ENCODE results near the gene PSMA3. TPM values are rescaled to one million over a fixed set of nuclear protein-coding genes. Genes with fewer than 3 reads are reported as not detected.

Gene PSMA3
- total and polyA plus RNA-seq, 9 of the 15 experiments (the other 6 are each of a cell fraction or from before 2014, with no cell fraction given) = 129 to 786 (median 319) TPM

DNA sequence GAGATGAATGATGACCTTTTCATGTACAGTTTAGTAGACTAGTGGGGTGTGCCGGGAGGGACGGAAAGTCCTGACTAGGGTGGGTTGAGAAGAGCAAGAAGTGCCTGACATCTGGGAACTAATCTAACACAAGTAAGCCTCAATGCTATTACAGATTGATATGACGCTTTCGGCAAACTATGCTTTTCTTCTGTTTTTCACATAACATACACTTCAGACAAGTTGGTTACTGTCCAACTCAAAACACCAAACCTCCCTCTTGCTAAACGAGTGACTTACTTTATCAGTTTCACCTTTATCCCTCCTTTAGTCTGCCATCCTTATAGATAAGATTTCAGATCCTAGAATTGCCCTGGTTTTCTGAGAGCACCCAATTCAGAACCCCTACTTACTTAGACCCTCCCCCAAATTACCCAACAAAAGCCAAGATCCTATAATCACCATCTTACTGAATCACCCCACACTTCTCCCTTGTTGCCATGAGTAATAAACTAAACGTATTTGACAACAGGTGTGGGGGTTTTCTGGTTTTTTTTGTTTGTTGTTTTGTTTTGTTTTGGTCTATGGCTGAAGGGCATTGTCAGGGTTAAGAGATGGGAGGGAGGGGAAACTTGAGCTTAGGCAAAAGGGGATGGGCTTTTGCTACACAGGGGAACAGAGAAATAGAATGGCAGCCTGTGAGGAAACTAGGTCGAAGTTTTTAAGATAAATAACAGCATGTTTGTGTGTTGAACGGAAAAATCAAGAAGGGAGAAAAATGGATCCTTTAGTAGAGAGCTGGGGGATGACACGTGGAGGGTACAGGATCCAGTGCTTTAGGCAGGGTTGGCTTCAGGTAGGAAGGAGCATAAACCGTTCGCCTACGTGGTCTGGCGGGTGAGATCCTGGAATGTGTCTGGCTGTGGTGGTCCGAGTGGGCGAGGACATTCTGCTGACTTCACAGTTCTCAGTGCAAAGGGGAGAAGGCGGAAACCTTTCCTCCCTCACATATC, 6.1 kb upstream of the PSMA3 start:
- intact Hi-C loops (cut with micrococcal nuclease) (loop anchor here (5.0 kb wide), 1 partner anchor 131 kb away; no protein-coding TSS in a partner anchor), in situ Hi-C loops (cut with MboI) (no loop called here)
- peak overlapping the region; percentile 99 for H2AFZ ChIP-seq (ENCODE audit: low read depth, low read length)
- peaks cover 7% of the 10 kb centered on the region; the same call in 2 of the 3 replicates for H3K79me2 ChIP-seq (ENCODE audit: control insufficient read depth, insufficient read depth, low read length)
- H3K9me1 ChIP-seq (ENCODE audit: control insufficient read depth, insufficient read depth, low read length) = no peaks in the 10 kb centered on the region
- FAIRE-seq (peak; percentile 48), DNase-seq (ENCODE audit: extremely low read depth in 1 of 4, low spot score in 3 of 4) (peak; percentile 16 to 41 (median 26)), ATAC-seq (peak; percentile 60)
- no peaks in the 10 kb centered on the region for H3K27me3 ChIP-seq (ENCODE audit: control insufficient read depth in 2 of 2, insufficient read depth in 2 of 2, low read length in 2 of 2)
- H3K4me2 ChIP-seq (ENCODE audit: insufficient read depth, low read length) = peak overlapping the region; percentile 92
- POLR2A ChIA-PET = interaction anchor here (1.0 to 1.1 kb wide), 3 partner anchors 19 to 31 kb away, joined by 3 read pairs; no protein-coding TSS in a partner anchor
- peak overlapping the region; percentile 86 for H3K27ac ChIP-seq (ENCODE audit: extremely low read depth, low read depth, low read length)
- peak overlapping the region; percentile 57 for H3K4me3 ChIP-seq
- peak overlapping the region; percentile 83 to 88; a peak in 3 of 4 replicates for H3K9ac ChIP-seq (ENCODE audit: insufficient read depth in 1 of 2, low read depth in 2 of 2, low read length in 2 of 2)
- WGBS (ENCODE audit: insufficient coverage, low coverage, missing lambda C conversion rate) = 5% methylated on average over 16 of the region's 16 CpGs
- H3K4me1 ChIP-seq (replicated peaks in 1 of 2; ENCODE audit: control insufficient read depth in 2 of 2, insufficient read depth in 2 of 2, low read length in 2 of 2) = peaks cover 0 to 23% of the 10 kb centered on the region in 2 experiments; a peak in 4 of 5 replicates
- no peaks in the 10 kb centered on the region for H4K20me1 ChIP-seq (replicated peaks; ENCODE audit: control insufficient read depth, insufficient read depth, low read length)
- no TSS peak for BruUV-seq (replicated peaks)
- CTCF ChIA-PET (ENCODE audit: low intra/inter-chr PET ratio) = no interaction called here
- H3K36me3 ChIP-seq (ENCODE audit: control insufficient read depth, insufficient read depth, low read length) = peaks cover 3% of the 10 kb centered on the region; the same call in 2 of the 3 replicates
- no peaks in the 10 kb centered on the region for H3K9me3 ChIP-seq (replicated peaks; ENCODE audit: control insufficient read depth, insufficient read depth, low read depth, low read length)
- no peak for TF ChIP-seq SOX6 (IDR thresholded peaks at IDR 0.05)
- TF ChIP-seq FOXM1 (IDR thresholded peaks at IDR 0.05; ENCODE audit: low read depth) = no peak
- TF ChIP-seq FOXM1 (CRISPR knock-in tag; IDR thresholded peaks at IDR 0.05; ENCODE audit: low read depth) = no peak
- TF ChIP-seq POLR2A (conservative IDR thresholded peaks at IDR 0.05) = peak; percentile 55; the same call in 1 of the 2 replicates
- TF ChIP-seq RB1 (IDR thresholded peaks at IDR 0.05; ENCODE audit: low read depth) = no peak
- TF ChIP-seq, protein P1, sequence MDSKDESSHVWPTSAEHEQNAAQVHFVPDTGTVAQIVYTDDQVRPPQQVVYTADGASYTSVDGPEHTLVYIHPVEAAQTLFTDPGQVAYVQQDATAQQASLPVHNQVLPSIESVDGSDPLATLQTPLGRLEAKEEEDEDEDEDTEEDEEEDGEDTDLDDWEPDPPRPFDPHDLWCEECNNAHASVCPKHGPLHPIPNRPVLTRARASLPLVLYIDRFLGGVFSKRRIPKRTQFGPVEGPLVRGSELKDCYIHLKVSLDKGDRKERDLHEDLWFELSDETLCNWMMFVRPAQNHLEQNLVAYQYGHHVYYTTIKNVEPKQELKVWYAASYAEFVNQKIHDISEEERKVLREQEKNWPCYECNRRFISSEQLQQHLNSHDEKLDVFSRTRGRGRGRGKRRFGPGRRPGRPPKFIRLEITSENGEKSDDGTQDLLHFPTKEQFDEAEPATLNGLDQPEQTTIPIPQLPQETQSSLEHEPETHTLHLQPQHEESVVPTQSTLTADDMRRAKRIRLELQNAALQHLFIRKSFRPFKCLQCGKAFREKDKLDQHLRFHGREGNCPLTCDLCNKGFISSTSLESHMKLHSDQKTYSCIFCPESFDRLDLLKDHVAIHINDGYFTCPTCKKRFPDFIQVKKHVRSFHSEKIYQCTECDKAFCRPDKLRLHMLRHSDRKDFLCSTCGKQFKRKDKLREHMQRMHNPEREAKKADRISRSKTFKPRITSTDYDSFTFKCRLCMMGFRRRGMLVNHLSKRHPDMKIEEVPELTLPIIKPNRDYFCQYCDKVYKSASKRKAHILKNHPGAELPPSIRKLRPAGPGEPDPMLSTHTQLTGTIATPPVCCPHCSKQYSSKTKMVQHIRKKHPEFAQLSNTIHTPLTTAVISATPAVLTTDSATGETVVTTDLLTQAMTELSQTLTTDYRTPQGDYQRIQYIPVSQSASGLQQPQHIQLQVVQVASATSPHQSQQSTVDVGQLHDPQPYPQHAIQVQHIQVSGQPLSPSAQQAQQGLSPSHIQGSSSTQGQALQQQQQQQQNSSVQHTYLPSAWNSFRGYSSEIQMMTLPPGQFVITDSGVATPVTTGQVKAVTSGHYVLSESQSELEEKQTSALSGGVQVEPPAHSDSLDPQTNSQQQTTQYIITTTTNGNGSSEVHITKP (IDR thresholded peaks at IDR 0.05; ENCODE audit: partially characterized antibody) = peak; percentile 7
- TF ChIP-seq MYNN (IDR thresholded peaks at IDR 0.05) = no peak
- TF ChIP-seq MYNN (CRISPR knock-in tag; IDR thresholded peaks at IDR 0.05) = no peak
- no peak for TF ChIP-seq POLR2B (IDR thresholded peaks at IDR 0.05; ENCODE audit: low read depth, partially characterized antibody)
- TF ChIP-seq, protein P2, sequence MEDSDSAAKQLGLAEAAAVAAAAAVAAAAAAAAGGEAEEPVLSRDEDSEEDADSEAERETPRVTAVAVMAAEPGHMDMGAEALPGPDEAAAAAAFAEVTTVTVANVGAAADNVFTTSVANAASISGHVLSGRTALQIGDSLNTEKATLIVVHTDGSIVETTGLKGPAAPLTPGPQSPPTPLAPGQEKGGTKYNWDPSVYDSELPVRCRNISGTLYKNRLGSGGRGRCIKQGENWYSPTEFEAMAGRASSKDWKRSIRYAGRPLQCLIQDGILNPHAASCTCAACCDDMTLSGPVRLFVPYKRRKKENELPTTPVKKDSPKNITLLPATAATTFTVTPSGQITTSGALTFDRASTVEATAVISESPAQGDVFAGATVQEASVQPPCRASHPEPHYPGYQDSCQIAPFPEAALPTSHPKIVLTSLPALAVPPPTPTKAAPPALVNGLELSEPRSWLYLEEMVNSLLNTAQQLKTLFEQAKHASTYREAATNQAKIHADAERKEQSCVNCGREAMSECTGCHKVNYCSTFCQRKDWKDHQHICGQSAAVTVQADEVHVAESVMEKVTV (CRISPR knock-in tag; IDR thresholded peaks at IDR 0.05) = no peak
- no peak for TF ChIP-seq NR2F6 (CRISPR knock-in tag; IDR thresholded peaks at IDR 0.05)
- no peak for TF ChIP-seq RBM15 (IDR thresholded peaks at IDR 0.05; ENCODE audit: insufficient read depth, low read length)
- no peak for TF ChIP-seq ZNF41 (CRISPR knock-in tag; conservative IDR thresholded peaks at IDR 0.05)
- TF ChIP-seq ZFP1 (CRISPR knock-in tag; IDR thresholded peaks at IDR 0.05) = no peak
- no peak for TF ChIP-seq ELF2 (CRISPR knock-in tag; IDR thresholded peaks at IDR 0.05)
- TF ChIP-seq ZNF316 (IDR thresholded peaks at IDR 0.05) = peak; percentile 96
- no peak for TF ChIP-seq HDAC2 (IDR thresholded peaks at IDR 0.05)
- TF ChIP-seq ZBTB8A (IDR thresholded peaks at IDR 0.05; ENCODE audit: partially characterized antibody) = no peak
- no peak for TF ChIP-seq CHD2 (IDR thresholded peaks at IDR 0.05; ENCODE audit: low read depth, low read length)
- no peak for TF ChIP-seq CBX3 (IDR thresholded peaks at IDR 0.05; ENCODE audit: borderline replicate concordance in 1 of 2, low read length in 2 of 2)

Data from K562 (cell line).